ENCODE data around the gene CDIP1.

Gene CDIP1

DNA sequence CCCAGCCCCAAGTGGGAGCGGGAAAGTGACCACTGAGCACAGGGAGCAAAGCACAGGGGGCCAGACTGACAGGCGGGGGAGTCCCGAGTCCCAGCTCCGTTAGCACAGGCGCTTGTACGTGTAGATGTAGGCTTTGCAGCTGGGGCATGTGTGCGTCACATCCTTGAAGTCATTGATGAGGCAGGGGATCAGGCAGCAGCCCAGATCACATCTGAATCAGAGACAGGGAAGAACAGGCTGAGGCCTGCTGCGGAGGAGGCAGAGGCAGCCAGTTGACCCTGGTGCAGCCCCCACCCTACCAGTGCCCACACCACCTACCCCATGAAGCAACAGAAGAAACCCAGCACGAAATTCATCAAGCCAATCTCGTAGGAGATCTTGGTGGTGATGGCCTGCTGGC, 26.1 kb downstream of the CDIP1 start:
- TF ChIP-seq, protein P1, sequence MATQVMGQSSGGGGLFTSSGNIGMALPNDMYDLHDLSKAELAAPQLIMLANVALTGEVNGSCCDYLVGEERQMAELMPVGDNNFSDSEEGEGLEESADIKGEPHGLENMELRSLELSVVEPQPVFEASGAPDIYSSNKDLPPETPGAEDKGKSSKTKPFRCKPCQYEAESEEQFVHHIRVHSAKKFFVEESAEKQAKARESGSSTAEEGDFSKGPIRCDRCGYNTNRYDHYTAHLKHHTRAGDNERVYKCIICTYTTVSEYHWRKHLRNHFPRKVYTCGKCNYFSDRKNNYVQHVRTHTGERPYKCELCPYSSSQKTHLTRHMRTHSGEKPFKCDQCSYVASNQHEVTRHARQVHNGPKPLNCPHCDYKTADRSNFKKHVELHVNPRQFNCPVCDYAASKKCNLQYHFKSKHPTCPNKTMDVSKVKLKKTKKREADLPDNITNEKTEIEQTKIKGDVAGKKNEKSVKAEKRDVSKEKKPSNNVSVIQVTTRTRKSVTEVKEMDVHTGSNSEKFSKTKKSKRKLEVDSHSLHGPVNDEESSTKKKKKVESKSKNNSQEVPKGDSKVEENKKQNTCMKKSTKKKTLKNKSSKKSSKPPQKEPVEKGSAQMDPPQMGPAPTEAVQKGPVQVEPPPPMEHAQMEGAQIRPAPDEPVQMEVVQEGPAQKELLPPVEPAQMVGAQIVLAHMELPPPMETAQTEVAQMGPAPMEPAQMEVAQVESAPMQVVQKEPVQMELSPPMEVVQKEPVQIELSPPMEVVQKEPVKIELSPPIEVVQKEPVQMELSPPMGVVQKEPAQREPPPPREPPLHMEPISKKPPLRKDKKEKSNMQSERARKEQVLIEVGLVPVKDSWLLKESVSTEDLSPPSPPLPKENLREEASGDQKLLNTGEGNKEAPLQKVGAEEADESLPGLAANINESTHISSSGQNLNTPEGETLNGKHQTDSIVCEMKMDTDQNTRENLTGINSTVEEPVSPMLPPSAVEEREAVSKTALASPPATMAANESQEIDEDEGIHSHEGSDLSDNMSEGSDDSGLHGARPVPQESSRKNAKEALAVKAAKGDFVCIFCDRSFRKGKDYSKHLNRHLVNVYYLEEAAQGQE (IDR thresholded peaks at IDR 0.05; ENCODE audit: insufficient read depth in 1 of 2, low read depth in 2 of 2, low read length in 2 of 2), result no peak
- TF ChIP-seq FOXP2 (optimal IDR thresholded peaks at IDR 0.05; ENCODE audit: borderline replicate concordance, extremely low read depth, extremely low read length, insufficient read depth), result no peak
- no peak for TF ChIP-seq POLR2AphosphoS5 (IDR thresholded peaks at IDR 0.05; ENCODE audit: low read depth, low read length)
- no peak for TF ChIP-seq SIN3A (IDR thresholded peaks at IDR 0.05; ENCODE audit: borderline replicate concordance, insufficient read depth, low read length)
- no peak for TF ChIP-seq TAF1 (IDR thresholded peaks at IDR 0.05; ENCODE audit: borderline replicate concordance, insufficient read depth, low read length)

DNA sequence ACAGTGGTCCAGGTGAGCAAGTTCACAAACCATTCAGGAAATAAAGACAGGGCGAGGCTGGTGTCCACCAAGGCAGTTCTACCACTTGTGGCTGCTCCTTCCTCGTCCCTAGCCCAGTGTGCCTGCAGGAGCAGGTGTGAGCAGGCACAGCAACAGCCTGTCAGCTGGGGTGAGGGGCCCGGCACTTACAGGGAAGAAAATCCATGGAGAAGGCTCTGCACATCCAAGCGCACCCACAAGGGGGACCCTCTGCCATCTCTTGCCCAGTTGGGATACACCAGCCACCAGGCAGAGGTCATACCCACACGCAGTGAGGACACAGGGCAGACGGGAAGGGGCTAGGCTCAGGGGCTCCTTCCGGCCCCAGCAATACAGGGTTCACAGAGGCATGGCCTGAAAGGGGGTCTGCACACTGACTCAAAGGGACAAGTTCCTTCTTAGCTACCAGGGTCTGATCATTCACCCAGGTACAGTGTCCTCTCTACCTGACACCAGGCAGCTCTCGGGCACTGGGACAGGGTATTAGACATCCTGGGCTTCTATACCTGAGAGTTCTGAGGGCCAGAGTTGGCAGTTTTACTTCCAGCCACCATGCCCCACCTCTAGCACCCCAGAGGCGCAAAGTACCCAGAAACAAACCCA, 27.0 kb downstream of the CDIP1 start:
- no peak for TF ChIP-seq FOXP2 (optimal IDR thresholded peaks at IDR 0.05; ENCODE audit: borderline replicate concordance, extremely low read depth, extremely low read length, insufficient read depth)
- TF ChIP-seq, protein P1 (IDR thresholded peaks at IDR 0.05; ENCODE audit: insufficient read depth in 1 of 2, low read depth in 2 of 2, low read length in 2 of 2), result no peak
- no peak for TF ChIP-seq SIN3A (IDR thresholded peaks at IDR 0.05; ENCODE audit: borderline replicate concordance, insufficient read depth, low read length)
- no peak for TF ChIP-seq TAF1 (IDR thresholded peaks at IDR 0.05; ENCODE audit: borderline replicate concordance, insufficient read depth, low read length)
- no peak for TF ChIP-seq POLR2AphosphoS5 (IDR thresholded peaks at IDR 0.05; ENCODE audit: low read depth, low read length)

DNA sequence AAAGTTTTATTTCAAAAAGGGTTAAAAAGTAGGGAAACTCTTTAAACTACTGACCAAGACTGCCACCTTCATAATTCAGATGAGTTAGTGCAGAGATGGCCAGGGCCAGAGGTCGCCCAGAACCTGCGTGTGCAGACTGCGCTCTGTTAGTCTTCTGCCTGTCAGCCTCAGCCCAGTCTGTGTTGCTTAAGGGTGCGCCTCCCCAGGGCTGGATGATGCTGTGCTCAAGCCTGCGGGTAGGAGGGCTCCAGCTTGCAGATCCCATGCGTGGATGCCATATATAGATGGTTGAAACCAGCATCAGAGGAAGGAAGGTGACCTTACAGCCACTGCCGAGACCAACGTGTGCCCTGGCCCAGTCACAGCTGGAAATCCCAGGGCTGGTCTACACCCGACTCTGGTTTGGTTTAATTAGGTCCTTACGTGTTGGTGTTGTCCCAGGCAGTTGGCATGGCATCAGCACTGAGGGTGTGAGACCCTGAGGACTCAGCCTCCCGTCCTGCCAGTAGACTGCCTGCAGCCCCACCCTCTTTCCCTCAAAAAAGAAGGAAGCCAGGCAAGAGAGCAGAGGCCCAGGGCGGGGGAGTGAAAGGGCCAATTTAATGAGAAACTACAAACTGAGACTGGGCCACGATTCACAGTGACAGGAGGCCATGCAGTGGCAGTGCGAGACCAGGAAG, 27.7 kb downstream of the CDIP1 start:
- no peak for TF ChIP-seq TAF1 (IDR thresholded peaks at IDR 0.05; ENCODE audit: borderline replicate concordance, insufficient read depth, low read length)
- TF ChIP-seq FOXP2 (optimal IDR thresholded peaks at IDR 0.05; ENCODE audit: borderline replicate concordance, extremely low read depth, extremely low read length, insufficient read depth), result no peak
- TF ChIP-seq SIN3A (IDR thresholded peaks at IDR 0.05; ENCODE audit: borderline replicate concordance, insufficient read depth, low read length), result no peak
- TF ChIP-seq POLR2AphosphoS5 (IDR thresholded peaks at IDR 0.05; ENCODE audit: low read depth, low read length), result no peak
- TF ChIP-seq, protein P1 (IDR thresholded peaks at IDR 0.05; ENCODE audit: insufficient read depth in 1 of 2, low read depth in 2 of 2, low read length in 2 of 2), result no peak

DNA sequence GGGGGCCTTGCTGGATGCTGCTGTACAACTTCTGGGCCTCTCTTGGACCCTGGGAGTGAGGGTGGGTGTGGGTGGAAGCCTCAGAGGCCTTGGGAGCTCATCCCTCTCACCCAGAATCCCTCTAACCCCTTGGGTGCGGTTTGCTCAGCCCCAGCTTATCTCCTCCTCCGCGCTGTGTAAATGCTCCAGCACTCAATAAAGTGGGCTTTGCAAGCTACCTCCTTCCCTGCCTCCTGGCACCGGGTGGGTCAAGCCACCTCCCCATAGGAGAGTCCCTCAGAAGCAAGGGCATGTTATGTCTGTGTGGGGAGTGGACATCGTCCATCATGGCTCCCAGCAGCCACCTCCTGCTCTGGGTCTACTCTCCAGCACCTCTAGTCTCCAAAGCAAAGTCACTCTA, 28.4 kb downstream of the CDIP1 start:
- no peak for TF ChIP-seq SIN3A (IDR thresholded peaks at IDR 0.05; ENCODE audit: borderline replicate concordance, insufficient read depth, low read length)
- TF ChIP-seq FOXP2 (optimal IDR thresholded peaks at IDR 0.05; ENCODE audit: borderline replicate concordance, extremely low read depth, extremely low read length, insufficient read depth), result no peak
- TF ChIP-seq TAF1 (IDR thresholded peaks at IDR 0.05; ENCODE audit: borderline replicate concordance, insufficient read depth, low read length), result no peak
- no peak for TF ChIP-seq POLR2AphosphoS5 (IDR thresholded peaks at IDR 0.05; ENCODE audit: low read depth, low read length)
- TF ChIP-seq, protein P1 (IDR thresholded peaks at IDR 0.05; ENCODE audit: insufficient read depth in 1 of 2, low read depth in 2 of 2, low read length in 2 of 2), result no peak
